Measurements from ENCODE around the gene SLC49A3. TPM values are rescaled to one million over a fixed set of nuclear protein-coding genes. Genes with fewer than 3 reads are reported as not detected.

SLC49A3 gene
- total and polyA plus RNA-seq, 2 experiments from 2014 or later, result 1.9 to 2.3 TPM

DNA sequence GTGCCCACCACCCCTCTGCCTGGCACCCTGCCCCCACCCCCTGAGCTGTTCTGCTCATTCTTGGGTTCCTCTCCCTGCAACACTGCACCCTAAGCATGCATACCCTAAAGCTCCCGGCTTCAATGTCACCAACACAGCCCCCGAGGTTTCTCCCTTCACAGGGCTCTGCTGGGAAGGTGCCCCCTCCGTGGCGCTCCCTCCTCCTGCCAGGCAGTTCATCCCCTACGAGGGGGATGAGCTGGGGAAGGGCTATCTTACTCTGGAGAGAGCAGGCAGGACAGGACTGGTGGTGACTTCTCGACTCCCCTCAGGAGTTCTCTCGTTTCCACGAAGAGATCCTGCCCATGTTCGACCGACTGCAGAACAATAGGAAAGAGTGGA, 21.4 kb downstream of the SLC49A3 start:
- Histone ChIP-seq H3K4me3 (no peak overlapping the region), H3K9me3 (ENCODE audit: low read depth) (no peaks in the 10 kb centered on the region), H3K4me1 (ENCODE audit: low read depth) (no peaks in the 10 kb centered on the region), H3K36me3 (peaks cover 19% of the 10 kb centered on the region), H3K27ac (no peak overlapping the region), H3K27me3 (no peaks in the 10 kb centered on the region)
- no peak for DNase-seq (ENCODE audit: low read depth in 1 of 2, low spot score in 1 of 2)
- TF ChIP-seq, protein P1, sequence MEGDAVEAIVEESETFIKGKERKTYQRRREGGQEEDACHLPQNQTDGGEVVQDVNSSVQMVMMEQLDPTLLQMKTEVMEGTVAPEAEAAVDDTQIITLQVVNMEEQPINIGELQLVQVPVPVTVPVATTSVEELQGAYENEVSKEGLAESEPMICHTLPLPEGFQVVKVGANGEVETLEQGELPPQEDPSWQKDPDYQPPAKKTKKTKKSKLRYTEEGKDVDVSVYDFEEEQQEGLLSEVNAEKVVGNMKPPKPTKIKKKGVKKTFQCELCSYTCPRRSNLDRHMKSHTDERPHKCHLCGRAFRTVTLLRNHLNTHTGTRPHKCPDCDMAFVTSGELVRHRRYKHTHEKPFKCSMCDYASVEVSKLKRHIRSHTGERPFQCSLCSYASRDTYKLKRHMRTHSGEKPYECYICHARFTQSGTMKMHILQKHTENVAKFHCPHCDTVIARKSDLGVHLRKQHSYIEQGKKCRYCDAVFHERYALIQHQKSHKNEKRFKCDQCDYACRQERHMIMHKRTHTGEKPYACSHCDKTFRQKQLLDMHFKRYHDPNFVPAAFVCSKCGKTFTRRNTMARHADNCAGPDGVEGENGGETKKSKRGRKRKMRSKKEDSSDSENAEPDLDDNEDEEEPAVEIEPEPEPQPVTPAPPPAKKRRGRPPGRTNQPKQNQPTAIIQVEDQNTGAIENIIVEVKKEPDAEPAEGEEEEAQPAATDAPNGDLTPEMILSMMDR (IDR thresholded peaks at IDR 0.05; ENCODE audit: low read depth, low read length), result no peak

DNA sequence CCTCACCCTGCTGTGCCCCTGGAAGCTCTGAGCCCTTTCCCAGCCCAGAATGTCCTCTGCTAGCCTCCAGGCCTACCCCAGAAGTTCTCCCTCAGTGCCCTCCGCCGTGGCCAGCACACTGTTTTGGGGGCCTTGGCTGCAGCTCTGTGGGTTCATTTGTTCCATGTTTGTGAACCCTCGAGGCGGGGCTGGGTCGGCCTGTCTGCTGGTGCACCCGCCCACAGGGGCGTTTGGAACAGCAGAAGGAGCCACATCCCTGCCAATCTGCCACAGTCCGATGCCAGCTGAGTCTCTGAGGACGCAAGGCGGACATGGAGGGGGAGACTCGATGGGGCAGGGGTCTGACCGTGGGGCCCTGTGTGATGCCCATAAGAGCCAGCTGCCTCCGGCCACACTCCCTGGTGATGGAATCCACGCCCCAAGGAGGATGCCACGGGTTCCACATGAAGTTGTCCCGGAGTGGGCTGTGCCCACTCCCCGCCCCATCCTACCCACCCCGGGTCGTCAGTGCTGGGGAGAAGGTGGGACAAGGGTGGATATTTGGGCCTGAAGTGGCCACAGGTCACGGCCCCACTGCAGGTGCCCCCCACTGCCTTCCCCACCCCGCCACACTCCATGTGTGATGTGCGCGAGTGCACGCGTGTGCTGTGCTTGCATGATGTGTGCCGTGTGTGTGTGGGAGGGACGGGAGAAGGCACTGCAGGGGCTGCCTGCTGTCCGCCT, 22.0 kb downstream of the SLC49A3 start:
- no peak for DNase-seq (ENCODE audit: low read depth in 1 of 2, low spot score in 1 of 2)

DNA sequence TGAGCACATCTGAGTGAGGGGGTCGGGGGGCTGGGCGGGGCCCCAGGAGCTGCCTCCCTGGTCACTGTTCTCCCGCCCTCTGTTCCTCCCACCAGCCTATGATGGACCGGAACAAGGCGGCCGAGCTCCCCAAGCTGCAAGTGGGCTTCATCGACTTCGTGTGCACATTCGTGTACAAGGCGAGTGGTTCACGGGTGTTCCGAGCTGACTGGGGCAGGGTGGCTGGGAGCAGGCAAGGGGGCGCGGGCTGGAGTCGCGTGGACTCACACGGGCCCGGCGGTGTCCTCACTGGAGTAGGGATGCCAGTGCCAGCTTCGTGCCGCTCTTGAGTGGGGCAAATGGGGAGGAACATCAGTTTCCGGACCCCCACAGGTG, 22.5 kb downstream of the SLC49A3 start:
- TF ChIP-seq, protein P1 (IDR thresholded peaks at IDR 0.05; ENCODE audit: low read depth, low read length), result no peak
- Histone ChIP-seq H3K27me3 (no peaks in the 10 kb centered on the region), H3K9me3 (ENCODE audit: low read depth) (no peaks in the 10 kb centered on the region), H3K4me1 (ENCODE audit: low read depth) (no peaks in the 10 kb centered on the region), H3K27ac (no peak overlapping the region), H3K4me3 (no peak overlapping the region), H3K36me3 (peaks cover 8% of the 10 kb centered on the region)
- no peak for DNase-seq (ENCODE audit: low read depth in 1 of 2, low spot score in 1 of 2)

More for the DNA sequence above, 22.0 kb downstream of the SLC49A3 start:
- H3K27ac ChIP-seq, result no peak overlapping the region
- peaks cover 13% of the 10 kb centered on the region for H3K36me3 ChIP-seq
- no peaks in the 10 kb centered on the region for H3K4me1 ChIP-seq (ENCODE audit: low read depth)
- TF ChIP-seq, protein P1 (IDR thresholded peaks at IDR 0.05; ENCODE audit: low read depth, low read length), result no peak
- no peaks in the 10 kb centered on the region for H3K27me3 ChIP-seq
- no peak overlapping the region for H3K4me3 ChIP-seq
- H3K9me3 ChIP-seq (ENCODE audit: low read depth), result no peaks in the 10 kb centered on the region

DNA sequence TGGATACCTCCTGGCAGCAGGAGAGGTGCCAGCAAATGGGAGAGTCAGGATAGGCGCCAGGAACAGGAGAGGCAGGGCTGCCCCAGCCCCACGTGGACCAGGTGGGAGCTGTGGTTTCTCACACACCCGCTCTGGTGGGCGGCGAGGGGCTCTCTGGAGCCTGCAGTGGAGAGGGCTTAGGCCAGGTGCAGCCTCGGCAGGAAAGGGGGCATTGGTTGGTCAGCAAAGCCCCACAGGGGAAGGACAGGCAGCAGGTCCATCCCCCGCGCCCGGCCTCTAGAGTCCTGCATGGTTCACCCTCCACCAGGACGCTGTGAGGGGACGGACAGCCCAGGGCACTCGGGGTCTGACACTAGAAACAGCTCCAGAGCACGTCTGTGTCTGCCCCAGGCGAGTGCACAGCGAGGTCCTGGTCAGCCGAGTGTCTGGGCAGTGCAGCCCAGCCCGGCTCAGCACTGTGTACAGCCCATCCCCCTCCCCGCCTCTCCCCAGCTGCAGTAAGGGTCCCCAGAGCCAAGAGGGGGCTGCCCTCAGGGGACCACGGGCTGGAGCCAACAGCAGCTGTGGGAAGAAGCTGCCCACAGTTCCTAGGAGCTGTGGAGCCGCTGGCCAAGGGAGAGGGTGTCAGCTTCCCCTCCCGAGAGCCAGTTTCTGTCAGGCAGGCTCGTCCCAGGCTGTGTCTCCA, 23.1 kb downstream of the SLC49A3 start:
- DNase-seq (ENCODE audit: low read depth in 1 of 2, low spot score in 1 of 2), result no peak
- no peaks in the 10 kb centered on the region for H3K27me3 ChIP-seq
- no peak overlapping the region for H3K4me3 ChIP-seq
- no peaks in the 10 kb centered on the region for H3K4me1 ChIP-seq (ENCODE audit: low read depth)
- peaks cover 4% of the 10 kb centered on the region for H3K36me3 ChIP-seq
- H3K9me3 ChIP-seq (ENCODE audit: low read depth), result no peaks in the 10 kb centered on the region
- no peak overlapping the region for H3K27ac ChIP-seq
- TF ChIP-seq, protein P1 (IDR thresholded peaks at IDR 0.05; ENCODE audit: low read depth, low read length), result no peak

DNA sequence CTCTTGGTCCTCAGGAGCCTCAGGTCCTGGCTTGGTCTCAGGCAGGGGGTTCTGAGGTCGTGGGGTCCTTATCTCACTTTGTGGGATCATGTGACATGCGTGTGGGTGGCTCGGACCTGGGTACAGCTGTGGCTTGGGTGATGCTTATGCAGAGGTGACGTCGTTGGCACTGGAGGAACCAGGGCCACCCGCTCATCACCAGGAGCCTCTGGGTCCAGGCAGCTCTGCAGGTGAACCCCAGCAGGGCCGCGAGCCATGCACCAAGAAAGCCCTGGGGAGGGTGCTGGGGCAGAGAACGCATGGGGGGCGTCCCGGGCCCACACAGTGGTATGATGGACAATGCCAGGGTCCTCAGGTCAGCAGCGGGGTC, 23.6 kb downstream of the SLC49A3 start:
- H3K9me3 ChIP-seq (ENCODE audit: low read depth), result no peaks in the 10 kb centered on the region
- no peak for DNase-seq (ENCODE audit: low read depth in 1 of 2, low spot score in 1 of 2)
- TF ChIP-seq, protein P1 (IDR thresholded peaks at IDR 0.05; ENCODE audit: low read depth, low read length), result no peak
- H3K27me3 ChIP-seq, result no peaks in the 10 kb centered on the region
- H3K4me1 ChIP-seq (ENCODE audit: low read depth), result no peaks in the 10 kb centered on the region
- no peak overlapping the region for H3K27ac ChIP-seq
- peaks cover 1% of the 10 kb centered on the region for H3K36me3 ChIP-seq
- H3K4me3 ChIP-seq, result no peak overlapping the region
